HG03139 (cell line): ENCODE results near the gene TUBB8.
"Not testable (repeated sequence)": the region's sequence is repeated elsewhere in the genome, so short reads cannot be mapped to it uniquely, and the experiment has no call there.

ENCODE experiments used
- ATAC-seq: cut with Tn5 transposase; IDR thresholded peaks from one replicate; pipeline ENCODE4 v1.9.1; 2021; ENCODE audit not compliant: unreplicated experiment

Gene TUBB8

GRCh38 chr10:48996-49395 lies at the start of gene TUBB8:
TSS of gene TUBB8 (minus strand) at chr10:49296. CDS start at chr10:49238, 58 bp downstream.
- no peak for ATAC-seq

- no peak for ATAC-seq
Measured at GRCh38 chr10:96466-96865, 47.4 kb upstream of the TUBB8 start.

GRCh38 chr10:95356-96115 lies 46.4 kb upstream of the TUBB8 start:
- no peak for ATAC-seq

- no peak for ATAC-seq
Measured at GRCh38 chr10:94613-95012, 45.5 kb upstream of the TUBB8 start.

GRCh38 chr10:92846-93245 lies 43.8 kb upstream of the TUBB8 start:
- ATAC-seq = no peak

GRCh38 chr10:92153-92552 lies 43.1 kb upstream of the TUBB8 start:
- ATAC-seq = no peak

GRCh38 chr10:91313-91712 lies 42.2 kb upstream of the TUBB8 start:
- ATAC-seq = no peak

GRCh38 chr10:90161-90560 lies 41.1 kb upstream of the TUBB8 start:
- no peak for ATAC-seq

- no peak for ATAC-seq
Measured at GRCh38 chr10:89248-89647, 40.2 kb upstream of the TUBB8 start.

- no peak for ATAC-seq
Measured at GRCh38 chr10:88253-88652, 39.2 kb upstream of the TUBB8 start.

GRCh38 chr10:87177-88080 lies 38.3 kb upstream of the TUBB8 start:
- no peak for ATAC-seq

GRCh38 chr10:86031-86430 lies 36.9 kb upstream of the TUBB8 start:
- no peak for ATAC-seq

GRCh38 chr10:85044-85443 lies 35.9 kb upstream of the TUBB8 start:
- no peak for ATAC-seq

GRCh38 chr10:83930-84530 lies 34.9 kb upstream of the TUBB8 start:
- no peak for ATAC-seq

GRCh38 chr10:80477-81105 lies 31.5 kb upstream of the TUBB8 start:
- ATAC-seq = no peak

GRCh38 chr10:79532-80215 lies 30.6 kb upstream of the TUBB8 start:
- no peak for ATAC-seq

- no peak for ATAC-seq
Measured at GRCh38 chr10:78556-78955, 29.5 kb upstream of the TUBB8 start.

- not testable (repeated sequence) for ATAC-seq
Measured at GRCh38 chr10:74266-74621, 25.1 kb upstream of the TUBB8 start.

- ATAC-seq = not testable (repeated sequence)
Measured at GRCh38 chr10:73543-74265, 24.6 kb upstream of the TUBB8 start.

GRCh38 chr10:68156-68555 lies 19.1 kb upstream of the TUBB8 start:
- ATAC-seq = not testable (repeated sequence)
